SK-MEL-5 (cell line): Measurements from ENCODE around the gene SMOC1. TPM values are rescaled to one million over a fixed set of nuclear protein-coding genes. Genes with fewer than 3 reads are reported as not detected.
"Not testable (repeated sequence)": the region's sequence is repeated elsewhere in the genome, so short reads cannot be mapped to it uniquely, and the experiment has no call there.

Experiments
- DNase-seq: peaks from one replicate; pipeline ENCODE4 v3.0.0-alpha.2; 2016; ENCODE audit warnings: low read depth, low spot score
- in situ Hi-C: cut with HindIII; loops from 2 replicates; pipeline ENCODE4 v1.10.0; 2016; ENCODE audit warnings: low sequenced_read_pairs, high pct_unique_total_duplicates, low pct_unique_long_range_greater_than_20kb
- total RNA-seq: library from RNA; depleted of rRNA; stranded (reverse); fragments of >200 nt; shearing (Covaris generic); gene quantifications from 2 replicates; pipeline ENCODE4 v1.2.3, GENCODE V29; 2014

The SMOC1 gene
- total RNA-seq, 1 experiment from 2014 or later, result not detected

GRCh38 chr14:69886453-69887242, 7.4 kb downstream of the SMOC1 start:
- DNase-seq, result no peak

GRCh38 chr14:69887740-69888657, 8.8 kb downstream of the SMOC1 start:
- in situ Hi-C loops, result no loop called here
- DNase-seq, result no peak

More at GRCh38 chr14:69886453-69887242, 7.4 kb downstream of the SMOC1 start:
- in situ Hi-C loops, result no loop called here

GRCh38 chr14:69891422-69891821, 12.2 kb downstream of the SMOC1 start:
- no peak for DNase-seq
- in situ Hi-C loops, result no loop called here

GRCh38 chr14:69895109-69895508, 15.9 kb downstream of the SMOC1 start:
- DNase-seq, result no peak
- in situ Hi-C loops, result no loop called here

GRCh38 chr14:69896080-69896479, 16.9 kb downstream of the SMOC1 start:
- in situ Hi-C loops, result no loop called here
- DNase-seq, result no peak

GRCh38 chr14:69896972-69897371, 17.8 kb downstream of the SMOC1 start:
- in situ Hi-C loops, result no loop called here
- no peak for DNase-seq

- DNase-seq, result no peak
- in situ Hi-C loops, result no loop called here
Observed at GRCh38 chr14:69900603-69901002, 21.4 kb downstream of the SMOC1 start.

GRCh38 chr14:69901113-69901951, 22.1 kb downstream of the SMOC1 start:
- in situ Hi-C loops, result no loop called here
- DNase-seq, result no peak

- in situ Hi-C loops, DNase-seq: not testable (repeated sequence)
Observed at GRCh38 chr14:69903046-69903445, 23.8 kb downstream of the SMOC1 start.

GRCh38 chr14:69904246-69904645, 25.0 kb downstream of the SMOC1 start:
- peak; percentile 26 for DNase-seq
- in situ Hi-C loops, result no loop called here

- in situ Hi-C loops, result no loop called here
- no peak for DNase-seq
Observed at GRCh38 chr14:69906201-69906600, 27.0 kb downstream of the SMOC1 start.

- no peak for DNase-seq
- in situ Hi-C loops, result no loop called here
Observed at GRCh38 chr14:69909826-69910550, 30.8 kb downstream of the SMOC1 start.

GRCh38 chr14:69910871-69911270, 31.7 kb downstream of the SMOC1 start:
- in situ Hi-C loops, result no loop called here

GRCh38 chr14:69913686-69914085, 34.5 kb downstream of the SMOC1 start:
- DNase-seq, result no peak
- in situ Hi-C loops, result no loop called here

More at GRCh38 chr14:69910871-69911270, 31.7 kb downstream of the SMOC1 start:
- DNase-seq, result no peak

- in situ Hi-C loops, result no loop called here
Observed at GRCh38 chr14:69916396-69916795, 37.2 kb downstream of the SMOC1 start.

GRCh38 chr14:69917287-69917686, 38.1 kb downstream of the SMOC1 start:
- no peak for DNase-seq
- in situ Hi-C loops, result no loop called here

More at GRCh38 chr14:69916396-69916795, 37.2 kb downstream of the SMOC1 start:
- DNase-seq, result no peak

- no peak for DNase-seq
- in situ Hi-C loops, result no loop called here
Observed at GRCh38 chr14:69919815-69920214, 40.6 kb downstream of the SMOC1 start.
